ENCODE results near the gene NSUN2. TPM values are rescaled to one million over a fixed set of nuclear protein-coding genes. Genes with fewer than 3 reads are reported as not detected.

NSUN2 gene
- total and polyA plus RNA-seq, 2 experiments from 2014 or later = 37.7 to 47.2 TPM

GRCh38 chr5:6556802-6557102 lies 76.1 kb downstream of the NSUN2 start:
- Histone ChIP-seq H3K27ac (no peak overlapping the region), H3K4me3 (no peak overlapping the region), H3K27me3 (no peaks in the 10 kb centered on the region), H3K9me3 (ENCODE audit: low read depth) (no peaks in the 10 kb centered on the region), H3K36me3 (no peaks in the 10 kb centered on the region), H3K4me1 (ENCODE audit: low read depth) (no peaks in the 10 kb centered on the region)
- DNase-seq (ENCODE audit: low read depth in 1 of 2, low spot score in 1 of 2) = no peak
- TF ChIP-seq CTCF (IDR thresholded peaks at IDR 0.05; ENCODE audit: low read depth, low read length) = no peak

- DNase-seq (ENCODE audit: low read depth in 1 of 2, low spot score in 1 of 2) = no peak
- no peaks in the 10 kb centered on the region for H3K4me1 ChIP-seq (ENCODE audit: low read depth)
- no peak for TF ChIP-seq CTCF (IDR thresholded peaks at IDR 0.05; ENCODE audit: low read depth, low read length)
- no peak overlapping the region for H3K4me3 ChIP-seq
- no peaks in the 10 kb centered on the region for H3K36me3 ChIP-seq
- H3K27ac ChIP-seq = no peak overlapping the region
- H3K27me3 ChIP-seq = no peaks in the 10 kb centered on the region
- H3K9me3 ChIP-seq (ENCODE audit: low read depth) = no peaks in the 10 kb centered on the region
These were observed 76.6 kb downstream of the NSUN2 start for GRCh38 chr5:6556089-6556801.

GRCh38 chr5:6554812-6555211 lies 78.0 kb downstream of the NSUN2 start:
- Histone ChIP-seq H3K4me3 (no peak overlapping the region), H3K27me3 (no peaks in the 10 kb centered on the region), H3K9me3 (ENCODE audit: low read depth) (no peaks in the 10 kb centered on the region), H3K36me3 (no peaks in the 10 kb centered on the region), H3K27ac (no peak overlapping the region), H3K4me1 (ENCODE audit: low read depth) (no peaks in the 10 kb centered on the region)
- DNase-seq (ENCODE audit: low read depth in 1 of 2, low spot score in 1 of 2) = no peak
- TF ChIP-seq CTCF (IDR thresholded peaks at IDR 0.05; ENCODE audit: low read depth, low read length) = no peak

GRCh38 chr5:6553972-6554371 lies 78.9 kb downstream of the NSUN2 start:
- Histone ChIP-seq H3K4me3 (no peak overlapping the region), H3K27me3 (no peaks in the 10 kb centered on the region), H3K36me3 (no peaks in the 10 kb centered on the region), H3K4me1 (ENCODE audit: low read depth) (no peaks in the 10 kb centered on the region), H3K27ac (no peak overlapping the region), H3K9me3 (ENCODE audit: low read depth) (no peaks in the 10 kb centered on the region)
- TF ChIP-seq CTCF (IDR thresholded peaks at IDR 0.05; ENCODE audit: low read depth, low read length) = no peak
- DNase-seq (ENCODE audit: low read depth in 1 of 2, low spot score in 1 of 2) = no peak

GRCh38 chr5:6552612-6553011 lies 80.2 kb downstream of the NSUN2 start:
- Histone ChIP-seq H3K27me3 (no peaks in the 10 kb centered on the region), H3K9me3 (ENCODE audit: low read depth) (no peaks in the 10 kb centered on the region), H3K27ac (no peak overlapping the region), H3K4me1 (ENCODE audit: low read depth) (no peaks in the 10 kb centered on the region), H3K4me3 (no peak overlapping the region), H3K36me3 (no peaks in the 10 kb centered on the region)
- no peak for DNase-seq (ENCODE audit: low read depth in 1 of 2, low spot score in 1 of 2)
- no peak for TF ChIP-seq CTCF (IDR thresholded peaks at IDR 0.05; ENCODE audit: low read depth, low read length)

- no peak overlapping the region for H3K27ac ChIP-seq
- no peak for DNase-seq (ENCODE audit: low read depth in 1 of 2, low spot score in 1 of 2)
- H3K4me3 ChIP-seq = no peak overlapping the region
- no peaks in the 10 kb centered on the region for H3K27me3 ChIP-seq
- no peak for TF ChIP-seq CTCF (IDR thresholded peaks at IDR 0.05; ENCODE audit: low read depth, low read length)
- H3K4me1 ChIP-seq (ENCODE audit: low read depth) = no peaks in the 10 kb centered on the region
- H3K36me3 ChIP-seq = no peaks in the 10 kb centered on the region
- no peaks in the 10 kb centered on the region for H3K9me3 ChIP-seq (ENCODE audit: low read depth)
These were observed 80.9 kb downstream of the NSUN2 start for GRCh38 chr5:6551955-6552313.

Data from cardiac muscle cell (in vitro differentiated cells and primary cell).